ENCODE results near the gene ARID5B. TPM values are rescaled to one million over a fixed set of nuclear protein-coding genes. Genes with fewer than 3 reads are reported as not detected.

The ARID5B gene
- total RNA-seq, 1 experiment from 2014 or later: 2.3 TPM

- TF ChIP-seq ATF3 (CRISPR knock-in tag; conservative IDR thresholded peaks at IDR 0.05): no peak
- TF ChIP-seq JUN (CRISPR knock-in tag; IDR thresholded peaks at IDR 0.05): no peak
- no peak for TF ChIP-seq ZNF219 (CRISPR knock-in tag; IDR thresholded peaks at IDR 0.05; ENCODE audit: borderline replicate concordance)
- TF ChIP-seq NFATC4 (CRISPR knock-in tag; IDR thresholded peaks at IDR 0.05): no peak
- no peak for TF ChIP-seq JAZF1 (CRISPR knock-in tag; IDR thresholded peaks at IDR 0.05)
- TF ChIP-seq TCF7 (CRISPR knock-in tag; IDR thresholded peaks at IDR 0.05; ENCODE audit: low read depth): no peak
- TF ChIP-seq ZBTB43 (CRISPR knock-in tag; IDR thresholded peaks at IDR 0.05): no peak
- no peak for TF ChIP-seq ZNF317 (CRISPR knock-in tag; IDR thresholded peaks at IDR 0.05; ENCODE audit: borderline replicate concordance, low read depth)
- no peak for TF ChIP-seq USF1 (CRISPR knock-in tag; IDR thresholded peaks at IDR 0.05)
- TF ChIP-seq ZNF671 (CRISPR knock-in tag; IDR thresholded peaks at IDR 0.05): no peak
- TF ChIP-seq HMGXB4 (CRISPR knock-in tag; IDR thresholded peaks at IDR 0.05): no peak
- no peak for TF ChIP-seq PREB (CRISPR knock-in tag; IDR thresholded peaks at IDR 0.05; ENCODE audit: borderline replicate concordance)
- no peak for TF ChIP-seq SOX15 (CRISPR knock-in tag; IDR thresholded peaks at IDR 0.05)
- TF ChIP-seq ZNF263 (CRISPR knock-in tag; IDR thresholded peaks at IDR 0.05; ENCODE audit: low read depth): no peak
- no peak for TF ChIP-seq SP1 (CRISPR knock-in tag; conservative IDR thresholded peaks at IDR 0.05)
- no peak for TF ChIP-seq NR1H2 (CRISPR knock-in tag; IDR thresholded peaks at IDR 0.05)
These were observed 146.5 kb downstream of the ARID5B start (continued) for GRCh38 chr10:62047960-62048383.

- CTCF ChIA-PET: interaction anchor here (1.6 to 2.8 kb wide), 3 partner anchors 10 to 151 kb away, joined by 4 to 25 read pairs (median 15); no protein-coding TSS in a partner anchor
- Mint-ChIP-seq H3K36me3 (peaks cover 3% of the 10 kb centered on the region; the same call in 1 of the 2 replicates), H3K27ac (no peak overlapping the region), H3K9me3 (peaks cover 8% of the 10 kb centered on the region; the same call in 1 of the 2 replicates), H3K4me1 (peaks cover 74% of the 10 kb centered on the region), H3K4me3 (no peak overlapping the region), H3K27me3 (ENCODE audit: low read depth) (no peaks in the 10 kb centered on the region; the same call in 1 of the 2 replicates)
- POLR2A ChIA-PET: interaction anchor here (1.7 kb wide), 1 partner anchor 12 kb away, joined by 7 read pairs; no protein-coding TSS in a partner anchor
- DNase-seq (ENCODE audit: low spot score) (no peak), ATAC-seq (no peak)
- TF ChIP-seq FOXK1 (CRISPR knock-in tag; IDR thresholded peaks at IDR 0.05) (no peak), RORB (CRISPR knock-in tag; IDR thresholded peaks at IDR 0.05) (no peak), ZNF263 (CRISPR knock-in tag; IDR thresholded peaks at IDR 0.05; ENCODE audit: low read depth) (no peak), FOXJ3 (CRISPR knock-in tag; IDR thresholded peaks at IDR 0.05; ENCODE audit: borderline replicate concordance) (no peak), EMX1 (CRISPR knock-in tag; IDR thresholded peaks at IDR 0.05) (no peak), ZMAT4 (CRISPR knock-in tag; IDR thresholded peaks at IDR 0.05) (no peak), GABPB1 (CRISPR knock-in tag; IDR thresholded peaks at IDR 0.05) (no peak), FOXP1 (CRISPR knock-in tag; IDR thresholded peaks at IDR 0.05; ENCODE audit: borderline replicate concordance) (no peak), PREB (CRISPR knock-in tag; IDR thresholded peaks at IDR 0.05; ENCODE audit: borderline replicate concordance) (no peak), ZNF281 (CRISPR knock-in tag; IDR thresholded peaks at IDR 0.05) (no peak), NR2C2 (CRISPR knock-in tag; IDR thresholded peaks at IDR 0.05) (no peak), TCF7 (CRISPR knock-in tag; IDR thresholded peaks at IDR 0.05; ENCODE audit: low read depth) (no peak), ZNF423 (CRISPR knock-in tag; IDR thresholded peaks at IDR 0.05) (no peak), JUN (CRISPR knock-in tag; IDR thresholded peaks at IDR 0.05) (no peak), USF1 (CRISPR knock-in tag; IDR thresholded peaks at IDR 0.05) (no peak)
These were observed 147.0 kb downstream of the ARID5B start for GRCh38 chr10:62048470-62048869.

Measured in WTC11 (cell line).